Measurements from ENCODE around the gene MPZL1. TPM values are rescaled to one million over a fixed set of nuclear protein-coding genes. Genes with fewer than 3 reads are reported as not detected.
"Not testable (repeated sequence)": the region's sequence is repeated elsewhere in the genome, so short reads cannot be mapped to it uniquely, and the experiment has no call there.

The MPZL1 gene
- total and polyA plus RNA-seq, 2 donors (not counting 3 experiments of a cell fraction or from before 2014, with no cell fraction given): 41.7 to 99.1 TPM

DNA sequence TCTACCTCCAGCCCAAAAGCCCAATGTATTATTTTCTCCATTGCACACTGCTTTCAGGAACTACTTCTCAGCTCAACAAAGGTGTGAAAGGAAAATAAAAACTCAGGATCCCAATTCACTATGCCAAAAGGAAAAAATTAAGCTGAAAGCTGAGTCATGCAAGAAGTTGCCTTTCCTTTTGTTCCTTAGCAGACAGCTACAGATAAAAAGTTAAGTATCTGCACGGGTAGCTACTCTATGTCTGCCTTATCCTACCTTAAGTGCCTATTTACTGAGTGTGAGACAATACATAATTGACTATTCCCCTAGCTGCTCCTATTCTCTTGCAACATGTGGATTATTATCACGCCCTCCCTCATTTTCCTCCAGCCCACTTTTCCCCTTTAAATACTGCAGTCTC is 108.1 kb downstream of the MPZL1 start:
- CTCF ChIA-PET: interaction anchor here (0.7 to 1.4 kb wide), 3 partner anchors 26 to 253 kb away, joined by 3 to 5 read pairs (median 4); no protein-coding TSS in a partner anchor
- POLR2A ChIA-PET: no interaction called here
- Histone ChIP-seq H3K27me3 (ENCODE audit: control insufficient read depth in 2 of 2, insufficient read depth in 2 of 2, low read length in 2 of 2) (no peaks in the 10 kb centered on the region), H3K36me3 (ENCODE audit: control insufficient read depth in 2 of 2, extremely low read depth in 1 of 2, insufficient read depth in 2 of 2, low read length in 2 of 2) (no peaks in the 10 kb centered on the region), H3K9me3 (replicated peaks; ENCODE audit: control insufficient read depth, insufficient read depth, low read length) (no peaks in the 10 kb centered on the region), H2AFZ (ENCODE audit: low read depth, low read length) (peak overlapping the region; percentile 42), H3K27ac (ENCODE audit: insufficient read depth, low read depth, low read length) (no peak overlapping the region), H3K9me1 (replicated peaks; ENCODE audit: control insufficient read depth, extremely low read depth, insufficient read depth, low read length) (no peaks in the 10 kb centered on the region), H3K4me1 (ENCODE audit: control insufficient read depth, extremely low read depth, insufficient read depth, low read length) (peaks cover 2% of the 10 kb centered on the region), H3K4me2 (ENCODE audit: insufficient read depth, low read length) (no peak overlapping the region), H3K4me3 (replicated peaks in 1 of 3; ENCODE audit: insufficient read depth in 1 of 3, low read depth in 1 of 3, low read length in 3 of 3) (no peak overlapping the region), H3K79me2 (ENCODE audit: control insufficient read depth, insufficient read depth, low read length) (no peaks in the 10 kb centered on the region), H3K9ac (replicated peaks; ENCODE audit: extremely low read depth, insufficient read depth, low read length) (no peak overlapping the region), H4K20me1 (replicated peaks; ENCODE audit: control insufficient read depth, extremely low read depth, insufficient read depth, low read length) (no peaks in the 10 kb centered on the region)
- no peak for TF ChIP-seq MYC (IDR thresholded peaks at IDR 0.05; ENCODE audit: low read depth, low read length)
- no peak for TF ChIP-seq EZH2 (IDR thresholded peaks at IDR 0.05; ENCODE audit: borderline replicate concordance, low read depth, low read length, severe bottlenecking)
- TF ChIP-seq GATA2 (IDR thresholded peaks at IDR 0.05; ENCODE audit: insufficient read depth, insufficient read length, low read depth, low read length): no peak
- no peak for TF ChIP-seq POLR2AphosphoS5 (IDR thresholded peaks at IDR 0.05; ENCODE audit: insufficient read depth, low read depth, low read length)
- TF ChIP-seq FOS (IDR thresholded peaks at IDR 0.05; ENCODE audit: borderline replicate concordance, insufficient read depth, low read length): no peak
- TF ChIP-seq POLR2A (IDR thresholded peaks at IDR 0.05; ENCODE audit: low read depth, low read length): no peak
- TF ChIP-seq, protein P1, sequence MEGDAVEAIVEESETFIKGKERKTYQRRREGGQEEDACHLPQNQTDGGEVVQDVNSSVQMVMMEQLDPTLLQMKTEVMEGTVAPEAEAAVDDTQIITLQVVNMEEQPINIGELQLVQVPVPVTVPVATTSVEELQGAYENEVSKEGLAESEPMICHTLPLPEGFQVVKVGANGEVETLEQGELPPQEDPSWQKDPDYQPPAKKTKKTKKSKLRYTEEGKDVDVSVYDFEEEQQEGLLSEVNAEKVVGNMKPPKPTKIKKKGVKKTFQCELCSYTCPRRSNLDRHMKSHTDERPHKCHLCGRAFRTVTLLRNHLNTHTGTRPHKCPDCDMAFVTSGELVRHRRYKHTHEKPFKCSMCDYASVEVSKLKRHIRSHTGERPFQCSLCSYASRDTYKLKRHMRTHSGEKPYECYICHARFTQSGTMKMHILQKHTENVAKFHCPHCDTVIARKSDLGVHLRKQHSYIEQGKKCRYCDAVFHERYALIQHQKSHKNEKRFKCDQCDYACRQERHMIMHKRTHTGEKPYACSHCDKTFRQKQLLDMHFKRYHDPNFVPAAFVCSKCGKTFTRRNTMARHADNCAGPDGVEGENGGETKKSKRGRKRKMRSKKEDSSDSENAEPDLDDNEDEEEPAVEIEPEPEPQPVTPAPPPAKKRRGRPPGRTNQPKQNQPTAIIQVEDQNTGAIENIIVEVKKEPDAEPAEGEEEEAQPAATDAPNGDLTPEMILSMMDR (IDR thresholded peaks at IDR 0.05; ENCODE audit: extremely low read depth in 1 of 2, insufficient read depth in 1 of 2, low read depth in 1 of 2, low read length in 2 of 2): no peak
- TF ChIP-seq, protein P2, sequence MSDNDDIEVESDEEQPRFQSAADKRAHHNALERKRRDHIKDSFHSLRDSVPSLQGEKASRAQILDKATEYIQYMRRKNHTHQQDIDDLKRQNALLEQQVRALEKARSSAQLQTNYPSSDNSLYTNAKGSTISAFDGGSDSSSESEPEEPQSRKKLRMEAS (IDR thresholded peaks at IDR 0.05; ENCODE audit: insufficient read depth, insufficient read length): no peak
- no peak for TF ChIP-seq JUN (IDR thresholded peaks at IDR 0.05; ENCODE audit: borderline replicate concordance, insufficient read depth, insufficient read length, low read depth)
- intact Hi-C loops (cut with micrococcal nuclease): no loop called here
- dilution Hi-C loops (cut with MboI; ENCODE audit: extremely low pct_ligation_motif_present, low sequenced_read_pairs): no loop called here
- peak; percentile 54 for FAIRE-seq
- no TSS peak for BruUV-seq (replicated peaks)
- no peak for DNase-seq (ENCODE audit: low read depth, low spot score)

DNA sequence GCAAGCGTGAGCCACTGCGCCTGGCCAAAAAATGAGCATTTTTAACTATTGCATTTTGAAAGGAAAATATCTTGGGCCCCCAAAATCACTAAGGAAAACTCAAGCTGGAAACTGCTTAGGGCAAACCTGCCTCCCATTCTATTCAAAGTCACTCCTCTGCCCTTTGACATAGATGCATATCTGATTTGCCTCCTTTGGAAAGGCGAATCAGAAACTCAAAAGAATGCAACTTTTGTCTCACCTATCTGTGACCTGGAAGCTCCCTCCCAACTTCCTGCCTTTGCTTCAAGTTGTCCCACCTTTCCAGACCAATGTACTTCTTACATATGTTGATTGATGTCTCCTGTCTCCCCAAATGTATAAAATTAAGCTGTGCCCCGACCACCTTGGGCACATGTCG is 108.9 kb downstream of the MPZL1 start:
- CTCF ChIA-PET: interaction anchor here (0.7 to 1.2 kb wide), 2 partner anchors 39 to 252 kb away, joined by 3 to 5 read pairs; no protein-coding TSS in a partner anchor
- H3K79me2 ChIP-seq (ENCODE audit: control insufficient read depth, insufficient read depth, low read length); H3K27me3 ChIP-seq (ENCODE audit: control insufficient read depth in 2 of 2, insufficient read depth in 2 of 2, low read length in 2 of 2); H3K4me2 ChIP-seq (ENCODE audit: insufficient read depth, low read length); H3K36me3 ChIP-seq (ENCODE audit: control insufficient read depth in 2 of 2, extremely low read depth in 1 of 2, insufficient read depth in 2 of 2, low read length in 2 of 2); FAIRE-seq; H3K4me1 ChIP-seq (ENCODE audit: control insufficient read depth, extremely low read depth, insufficient read depth, low read length); POLR2A ChIA-PET; BruUV-seq (replicated peaks); H3K9me1 ChIP-seq (replicated peaks; ENCODE audit: control insufficient read depth, extremely low read depth, insufficient read depth, low read length); H4K20me1 ChIP-seq (replicated peaks; ENCODE audit: control insufficient read depth, extremely low read depth, insufficient read depth, low read length); H3K4me3 ChIP-seq (replicated peaks in 1 of 3; ENCODE audit: insufficient read depth in 1 of 3, low read depth in 1 of 3, low read length in 3 of 3); intact Hi-C loops (cut with micrococcal nuclease); DNase-seq (ENCODE audit: low read depth, low spot score); H2AFZ ChIP-seq (ENCODE audit: low read depth, low read length); dilution Hi-C loops (cut with MboI; ENCODE audit: extremely low pct_ligation_motif_present, low sequenced_read_pairs); H3K9me3 ChIP-seq (replicated peaks; ENCODE audit: control insufficient read depth, insufficient read depth, low read length); H3K9ac ChIP-seq (replicated peaks; ENCODE audit: extremely low read depth, insufficient read depth, low read length); H3K27ac ChIP-seq (ENCODE audit: insufficient read depth, low read depth, low read length): not testable (repeated sequence)
